Liver (tissue), 9 donors: ENCODE results near the gene TESK2. TPM values are rescaled to one million over a fixed set of nuclear protein-coding genes. Genes with fewer than 3 reads are reported as not detected.

Experiments
- DNase-seq: peaks from one replicate; pipeline ENCODE4 v3.0.0-alpha.2; 2017; ENCODE audit warnings: low spot score
- H3K27ac ChIP-seq, 2 donors: one replicate each; pipeline ENCODE4 v1.7.0; 2013; ENCODE audit warnings: inconsistent platforms in 2 of 2, low read length in 2 of 2, control low read depth in 1 of 2, low read depth in 1 of 2, mild to moderate bottlenecking in 1 of 2
- H3K27me3 ChIP-seq, 4 donors: one replicate each; pipeline versions ENCODE4 v1.6.1 to v1.7.0; 2013; ENCODE audit warnings: low read length in 3 of 4, inconsistent platforms in 1 of 4, mild to moderate bottlenecking in 1 of 4, moderate library complexity in 1 of 4; ENCODE audit not compliant: control insufficient read depth in 4 of 4, insufficient read depth in 4 of 4
- H3K36me3 ChIP-seq, 4 donors: one replicate each; pipeline versions ENCODE4 v1.6.1 to v1.7.0; 2013; ENCODE audit warnings: low read length in 3 of 4, mild to moderate bottlenecking in 3 of 4, low read depth in 1 of 4, moderate library complexity in 1 of 4; ENCODE audit not compliant: control insufficient read depth in 4 of 4, insufficient read depth in 3 of 4
- H3K4me1 ChIP-seq, 4 donors: one replicate each; pipeline versions ENCODE4 v1.6.1 to v1.7.0; 2013; ENCODE audit warnings: low read length in 3 of 4, mild to moderate bottlenecking in 3 of 4, moderate library complexity in 1 of 4; ENCODE audit not compliant: control insufficient read depth in 4 of 4, insufficient read depth in 4 of 4
- H3K4me3 ChIP-seq, 3 donors: one replicate each; pipeline versions ENCODE4 v1.6.1 to v1.7.0; 2013; ENCODE audit warnings: low read length in 3 of 3, control low read depth in 1 of 3, low read depth in 1 of 3, mild to moderate bottlenecking in 1 of 3
- H3K9ac ChIP-seq, 2 donors: one replicate each; pipeline ENCODE4 v1.7.0; 2013; ENCODE audit warnings: low read length in 2 of 2, mild to moderate bottlenecking in 2 of 2, moderate library complexity in 2 of 2, control low read depth in 1 of 2, low read depth in 1 of 2
- H3K9me3 ChIP-seq, 4 donors: one replicate each; pipeline versions ENCODE4 v1.6.1 to v1.7.0; 2013; ENCODE audit warnings: low read length in 3 of 4; ENCODE audit not compliant: control insufficient read depth in 4 of 4
- EGR1 ChIP-seq, 2 donors: IDR thresholded peaks; 2 replicates each; pipeline ENCODE4 v1.6.1; 2016 to 2018; ENCODE audit warnings: antibody characterized with exemption in 2 of 2, low read depth in 2 of 2
- FOXA1 ChIP-seq: IDR thresholded peaks from 2 replicates; pipeline ENCODE4 v1.6.1; 2016; ENCODE audit warnings: antibody characterized with exemption
- FOXA2 ChIP-seq: IDR thresholded peaks from 2 replicates; pipeline ENCODE4 v1.6.1; 2016; ENCODE audit warnings: antibody characterized with exemption
- GABPA ChIP-seq, 2 donors: IDR thresholded peaks in 1 of 2; conservative IDR thresholded peaks in 1 of 2; 2 replicates each; pipeline ENCODE4 v1.6.1; 2016; ENCODE audit warnings: antibody characterized with exemption in 2 of 2, mild to moderate bottlenecking in 1 of 2, moderate library complexity in 1 of 2
- HNF4G ChIP-seq: IDR thresholded peaks from 2 replicates; pipeline ENCODE4 v1.6.1; 2016; ENCODE audit warnings: antibody characterized with exemption
- NR2F2 ChIP-seq: IDR thresholded peaks from 2 replicates; pipeline ENCODE4 v1.6.1; 2016; ENCODE audit warnings: antibody characterized with exemption
- RXRA ChIP-seq, 2 donors: IDR thresholded peaks; 2 replicates each; pipeline ENCODE4 v1.6.1; 2017 to 2018; ENCODE audit warnings: antibody characterized with exemption in 2 of 2, mild to moderate bottlenecking in 1 of 2
- SP1 ChIP-seq: IDR thresholded peaks from 2 replicates; pipeline ENCODE4 v1.6.1; 2018; ENCODE audit warnings: antibody characterized with exemption, mild to moderate bottlenecking
- TAF1 ChIP-seq: conservative IDR thresholded peaks from 2 replicates; pipeline ENCODE4 v1.6.1; 2016; ENCODE audit warnings: antibody characterized with exemption, mild to moderate bottlenecking
- YY1 ChIP-seq: IDR thresholded peaks from 2 replicates; pipeline ENCODE4 v1.6.1; 2016; ENCODE audit warnings: antibody characterized with exemption, mild to moderate bottlenecking
- WGBS: extraction: QIAGEN DNeasy Blood & Tissue Kit; methylation state at CpG from one replicate; pipeline ENCODE4 v1.1.7; 2013; 5-methylcytosine and 5-hydroxymethylcytosine counted together
- polyA plus RNA-seq, 2 donors: library from polyadenylated mRNA; stranded (reverse) in 1 of 2; unstranded in 1 of 2; fragments of 200-250 nt in 1 of 2; fragments of >200 nt in 1 of 2; fragmentation: Nextera tagmentation in 1 of 2; extraction: Ambion mirVana in 1 of 2; gene quantifications; one replicate each; pipeline versions ENCODE4 v1.2.1 to v1.2.3, GENCODE V29; 2013 to 2015
- total RNA-seq, 2 donors: library from RNA; depleted of rRNA; stranded (reverse); fragments of >200 nt; gene quantifications; one replicate each; pipeline ENCODE4 v1.2.3, GENCODE V29; 2014
- TF ChIP-seq, protein P1 (sequence below): IDR thresholded peaks from 2 replicates; pipeline ENCODE4 v1.6.1; 2016; ENCODE audit warnings: antibody characterized with exemption
- TF ChIP-seq, protein P2 (sequence below): fragments of 150-350 bp; IDR thresholded peaks from 2 replicates; pipeline ENCODE4 v1.5.1; 2017; ENCODE audit warnings: improper control_type of control experiment, low read depth, low read length; ENCODE audit not compliant: missing input control
- TF ChIP-seq, protein P3 (sequence below): IDR thresholded peaks from 2 replicates; pipeline ENCODE4 v1.6.1; 2016; ENCODE audit warnings: antibody characterized with exemption, mild to moderate bottlenecking
- TF ChIP-seq, protein P4 (sequence below): IDR thresholded peaks from 2 replicates; pipeline ENCODE4 v1.6.1; 2016; ENCODE audit warnings: antibody characterized with exemption
- TF ChIP-seq, protein P5 (sequence below): IDR thresholded peaks from 2 replicates; pipeline ENCODE4 v1.6.1; 2016; ENCODE audit warnings: antibody characterized with exemption
- donor health status: healthy.
- donor health status: healthy.
- donor health status: healthy.
- donor health status: healthy.
- donor health status: healthy.

TESK2 gene
- total and polyA plus RNA-seq, 4 donors = 2.4 to 8.2 (median 5.2) TPM

DNA sequence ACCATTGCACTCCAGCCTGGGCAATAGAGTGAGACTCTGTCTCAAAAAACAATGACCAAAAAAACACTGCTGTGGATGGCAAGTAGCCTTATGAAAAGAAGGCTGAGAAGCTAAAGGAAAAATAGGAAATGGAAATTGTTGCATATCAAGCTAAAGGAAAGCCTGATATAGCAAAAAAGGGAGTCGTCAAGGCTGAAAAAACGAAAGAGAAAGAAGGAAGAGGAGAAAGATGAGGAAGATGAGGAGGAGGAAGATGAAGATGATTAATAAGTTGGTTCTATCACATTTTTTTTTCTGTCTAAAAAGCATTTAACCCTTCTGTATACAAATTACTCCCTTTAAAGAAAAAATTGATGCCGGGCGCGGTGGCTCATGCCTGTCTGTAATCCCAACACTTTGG, 40.9 kb upstream of the TESK2 start:
- TF ChIP-seq, protein P1, sequence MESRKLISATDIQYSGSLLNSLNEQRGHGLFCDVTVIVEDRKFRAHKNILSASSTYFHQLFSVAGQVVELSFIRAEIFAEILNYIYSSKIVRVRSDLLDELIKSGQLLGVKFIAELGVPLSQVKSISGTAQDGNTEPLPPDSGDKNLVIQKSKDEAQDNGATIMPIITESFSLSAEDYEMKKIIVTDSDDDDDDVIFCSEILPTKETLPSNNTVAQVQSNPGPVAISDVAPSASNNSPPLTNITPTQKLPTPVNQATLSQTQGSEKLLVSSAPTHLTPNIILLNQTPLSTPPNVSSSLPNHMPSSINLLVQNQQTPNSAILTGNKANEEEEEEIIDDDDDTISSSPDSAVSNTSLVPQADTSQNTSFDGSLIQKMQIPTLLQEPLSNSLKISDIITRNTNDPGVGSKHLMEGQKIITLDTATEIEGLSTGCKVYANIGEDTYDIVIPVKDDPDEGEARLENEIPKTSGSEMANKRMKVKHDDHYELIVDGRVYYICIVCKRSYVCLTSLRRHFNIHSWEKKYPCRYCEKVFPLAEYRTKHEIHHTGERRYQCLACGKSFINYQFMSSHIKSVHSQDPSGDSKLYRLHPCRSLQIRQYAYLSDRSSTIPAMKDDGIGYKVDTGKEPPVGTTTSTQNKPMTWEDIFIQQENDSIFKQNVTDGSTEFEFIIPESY = no peak
- TF ChIP-seq EGR1 (IDR thresholded peaks at IDR 0.05; ENCODE audit: low read depth in 2 of 2) = no peak
- TF ChIP-seq FOXA2 = no peak
- TF ChIP-seq FOXA1 = no peak
- TF ChIP-seq HNF4G = no peak
- TF ChIP-seq, protein P2, sequence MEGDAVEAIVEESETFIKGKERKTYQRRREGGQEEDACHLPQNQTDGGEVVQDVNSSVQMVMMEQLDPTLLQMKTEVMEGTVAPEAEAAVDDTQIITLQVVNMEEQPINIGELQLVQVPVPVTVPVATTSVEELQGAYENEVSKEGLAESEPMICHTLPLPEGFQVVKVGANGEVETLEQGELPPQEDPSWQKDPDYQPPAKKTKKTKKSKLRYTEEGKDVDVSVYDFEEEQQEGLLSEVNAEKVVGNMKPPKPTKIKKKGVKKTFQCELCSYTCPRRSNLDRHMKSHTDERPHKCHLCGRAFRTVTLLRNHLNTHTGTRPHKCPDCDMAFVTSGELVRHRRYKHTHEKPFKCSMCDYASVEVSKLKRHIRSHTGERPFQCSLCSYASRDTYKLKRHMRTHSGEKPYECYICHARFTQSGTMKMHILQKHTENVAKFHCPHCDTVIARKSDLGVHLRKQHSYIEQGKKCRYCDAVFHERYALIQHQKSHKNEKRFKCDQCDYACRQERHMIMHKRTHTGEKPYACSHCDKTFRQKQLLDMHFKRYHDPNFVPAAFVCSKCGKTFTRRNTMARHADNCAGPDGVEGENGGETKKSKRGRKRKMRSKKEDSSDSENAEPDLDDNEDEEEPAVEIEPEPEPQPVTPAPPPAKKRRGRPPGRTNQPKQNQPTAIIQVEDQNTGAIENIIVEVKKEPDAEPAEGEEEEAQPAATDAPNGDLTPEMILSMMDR = no peak
- TF ChIP-seq, protein P3, sequence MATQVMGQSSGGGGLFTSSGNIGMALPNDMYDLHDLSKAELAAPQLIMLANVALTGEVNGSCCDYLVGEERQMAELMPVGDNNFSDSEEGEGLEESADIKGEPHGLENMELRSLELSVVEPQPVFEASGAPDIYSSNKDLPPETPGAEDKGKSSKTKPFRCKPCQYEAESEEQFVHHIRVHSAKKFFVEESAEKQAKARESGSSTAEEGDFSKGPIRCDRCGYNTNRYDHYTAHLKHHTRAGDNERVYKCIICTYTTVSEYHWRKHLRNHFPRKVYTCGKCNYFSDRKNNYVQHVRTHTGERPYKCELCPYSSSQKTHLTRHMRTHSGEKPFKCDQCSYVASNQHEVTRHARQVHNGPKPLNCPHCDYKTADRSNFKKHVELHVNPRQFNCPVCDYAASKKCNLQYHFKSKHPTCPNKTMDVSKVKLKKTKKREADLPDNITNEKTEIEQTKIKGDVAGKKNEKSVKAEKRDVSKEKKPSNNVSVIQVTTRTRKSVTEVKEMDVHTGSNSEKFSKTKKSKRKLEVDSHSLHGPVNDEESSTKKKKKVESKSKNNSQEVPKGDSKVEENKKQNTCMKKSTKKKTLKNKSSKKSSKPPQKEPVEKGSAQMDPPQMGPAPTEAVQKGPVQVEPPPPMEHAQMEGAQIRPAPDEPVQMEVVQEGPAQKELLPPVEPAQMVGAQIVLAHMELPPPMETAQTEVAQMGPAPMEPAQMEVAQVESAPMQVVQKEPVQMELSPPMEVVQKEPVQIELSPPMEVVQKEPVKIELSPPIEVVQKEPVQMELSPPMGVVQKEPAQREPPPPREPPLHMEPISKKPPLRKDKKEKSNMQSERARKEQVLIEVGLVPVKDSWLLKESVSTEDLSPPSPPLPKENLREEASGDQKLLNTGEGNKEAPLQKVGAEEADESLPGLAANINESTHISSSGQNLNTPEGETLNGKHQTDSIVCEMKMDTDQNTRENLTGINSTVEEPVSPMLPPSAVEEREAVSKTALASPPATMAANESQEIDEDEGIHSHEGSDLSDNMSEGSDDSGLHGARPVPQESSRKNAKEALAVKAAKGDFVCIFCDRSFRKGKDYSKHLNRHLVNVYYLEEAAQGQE = no peak
- TF ChIP-seq NR2F2 = no peak
- no peak for TF ChIP-seq TAF1
- no peak for TF ChIP-seq GABPA (IDR thresholded peaks at IDR 0.05 in 1 of 2, conservative IDR thresholded peaks at IDR 0.05 in 1 of 2)
- TF ChIP-seq YY1 = no peak
- TF ChIP-seq, protein P4, sequence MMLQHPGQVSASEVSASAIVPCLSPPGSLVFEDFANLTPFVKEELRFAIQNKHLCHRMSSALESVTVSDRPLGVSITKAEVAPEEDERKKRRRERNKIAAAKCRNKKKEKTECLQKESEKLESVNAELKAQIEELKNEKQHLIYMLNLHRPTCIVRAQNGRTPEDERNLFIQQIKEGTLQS = no peak
- Histone ChIP-seq H3K4me1 (peaks cover 0 to 14% (median 12%) of the 10 kb centered on the region in 4 donors), H3K9ac (no peak overlapping the region), H3K27me3 (no peaks in the 10 kb centered on the region), H3K27ac (no peak overlapping the region), H3K4me3 (no peak overlapping the region), H3K36me3 (no peaks in the 10 kb centered on the region), H3K9me3 (no peaks in the 10 kb centered on the region)
- 87% methylated on average over 5 of the region's 5 CpGs for WGBS
- DNase-seq = no peak

DNA sequence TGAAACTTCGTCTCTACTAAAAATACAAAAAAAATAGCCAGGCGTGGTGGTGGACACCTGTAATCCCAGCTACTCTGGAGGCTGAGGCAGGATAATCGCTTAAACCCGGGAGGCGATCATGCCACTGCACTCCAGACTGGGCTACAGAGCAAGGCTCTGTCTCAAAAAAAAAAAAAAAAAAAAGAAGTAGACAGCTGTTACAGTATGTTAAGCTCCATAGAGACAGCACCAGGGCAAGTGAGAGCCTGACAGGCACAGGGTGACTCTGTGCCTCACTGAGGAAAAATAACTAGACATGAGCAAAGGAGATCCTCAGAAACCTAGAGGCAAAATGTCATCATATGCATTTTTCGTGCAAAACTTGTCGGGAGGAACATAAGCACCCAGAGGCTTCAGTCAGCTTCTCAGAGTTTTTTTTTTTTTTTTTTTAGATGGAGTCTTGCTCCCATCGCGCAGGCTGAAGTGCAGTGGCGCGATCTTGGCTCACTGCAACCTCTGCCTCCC, 39.7 kb upstream of the TESK2 start:
- Histone ChIP-seq H3K9me3 (no peaks in the 10 kb centered on the region), H3K36me3 (no peaks in the 10 kb centered on the region), H3K4me3 (no peak overlapping the region), H3K4me1 (peaks cover 4 to 8% (median 8%) of the 10 kb centered on the region in 4 donors), H3K27ac (no peak overlapping the region), H3K9ac (no peak overlapping the region), H3K27me3 (no peaks in the 10 kb centered on the region)
- 96% methylated on average over 11 of the region's 11 CpGs for WGBS
- DNase-seq = no peak
- no peak for TF ChIP-seq RXRA (IDR thresholded peaks at IDR 0.05)
- TF ChIP-seq, protein P5, sequence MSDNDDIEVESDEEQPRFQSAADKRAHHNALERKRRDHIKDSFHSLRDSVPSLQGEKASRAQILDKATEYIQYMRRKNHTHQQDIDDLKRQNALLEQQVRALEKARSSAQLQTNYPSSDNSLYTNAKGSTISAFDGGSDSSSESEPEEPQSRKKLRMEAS = no peak
- TF ChIP-seq, protein P1 = no peak
- TF ChIP-seq TAF1 = no peak
- TF ChIP-seq NR2F2 = no peak
- no peak for TF ChIP-seq GABPA (IDR thresholded peaks at IDR 0.05 in 1 of 2, conservative IDR thresholded peaks at IDR 0.05 in 1 of 2)
- TF ChIP-seq SP1 = no peak
- TF ChIP-seq YY1 = no peak
- no peak for TF ChIP-seq EGR1 (IDR thresholded peaks at IDR 0.05; ENCODE audit: low read depth in 2 of 2)
- no peak for TF ChIP-seq FOXA2
